Caki2 (cell line): ENCODE data around the gene CCDC150. TPM values are rescaled to one million over a fixed set of nuclear protein-coding genes. Genes with fewer than 3 reads are reported as not detected.
A peak's percentile ranks its signal among the peaks of the same experiment; 100 is the strongest.

Experiments
- DNase-seq: peaks from one replicate; pipeline ENCODE4 v3.0.0-alpha.2; 2015; ENCODE audit warnings: low read depth
- in situ Hi-C: cut with HindIII; loops from 2 replicates; pipeline ENCODE4 v1.10.0; 2016; ENCODE audit warnings: low sequenced_read_pairs, low pct_unique_long_range_greater_than_20kb, mixed read lengths
- total RNA-seq: library from RNA; depleted of rRNA; stranded (reverse); fragments of >200 nt; shearing (Covaris generic); gene quantifications from 2 replicates; pipeline ENCODE4 v1.2.3, GENCODE V29; 2014; ENCODE audit warnings: low replicate concordance; rRNA removed

The CCDC150 gene
- total RNA-seq, 1 experiment from 2014 or later: 23.5 TPM

- in situ Hi-C loops: no loop called here
- no peak for DNase-seq
Observed at GRCh38 chr2:196742685-196743084, 103.2 kb downstream of the CCDC150 start.

- in situ Hi-C loops: no loop called here
- no peak for DNase-seq
Observed at GRCh38 chr2:196743165-196743564, 103.7 kb downstream of the CCDC150 start.

GRCh38 chr2:196745711-196746110 is 106.2 kb downstream of the CCDC150 start:
- in situ Hi-C loops: no loop called here
- DNase-seq: no peak

- in situ Hi-C loops: no loop called here
Observed at GRCh38 chr2:196747400-196747799, 107.9 kb downstream of the CCDC150 start.

GRCh38 chr2:196748123-196748522 is 108.6 kb downstream of the CCDC150 start:
- in situ Hi-C loops: no loop called here
- DNase-seq: no peak

More at GRCh38 chr2:196747400-196747799, 107.9 kb downstream of the CCDC150 start:
- DNase-seq: no peak

GRCh38 chr2:196750291-196750923 is 110.9 kb downstream of the CCDC150 start:
- in situ Hi-C loops: no loop called here
- no peak for DNase-seq

GRCh38 chr2:196750977-196751631 is 111.6 kb downstream of the CCDC150 start:
- in situ Hi-C loops: no loop called here
- DNase-seq: peak; percentile 47

GRCh38 chr2:196758474-196759377 is 119.2 kb downstream of the CCDC150 start:
- in situ Hi-C loops: no loop called here
- no peak for DNase-seq

GRCh38 chr2:196759378-196759706 is 119.8 kb downstream of the CCDC150 start:
- DNase-seq: no peak
- in situ Hi-C loops: no loop called here

GRCh38 chr2:196767101-196767500 is 127.6 kb downstream of the CCDC150 start:
- in situ Hi-C loops: no loop called here
- DNase-seq: no peak

Other genes starting within 250 kb of the CCDC150 start
- 6.0 and 8.1 TPM in 2 replicates for gene HECW2, start 46.2 kb upstream of the CCDC150 start, total RNA-seq
- gene GTF3C3, start 160.0 kb downstream of the CCDC150 start, total RNA-seq: 39.1 and 99.4 TPM in 2 replicates
- not detected in 2 replicates for gene C2orf66, start 169.6 kb downstream of the CCDC150 start, total RNA-seq